PC-9 (cell line): Measurements from ENCODE around the gene ZNF420.

Experiments
- CTCF ChIP-seq: fragments of 200-600 bp; sonication (generic); conservative IDR thresholded peaks from 2 replicates; pipeline ENCODE4 v1.6.1; 2017; ENCODE audit warnings: mixed run types, antibody characterized with exemption, mild to moderate bottlenecking, moderate library complexity
- EZH2 ChIP-seq: fragments of 200-600 bp; sonication (generic); IDR thresholded peaks from 2 replicates; pipeline ENCODE4 v1.8.0; 2017; ENCODE audit warnings: antibody characterized with exemption, low read depth

- TF ChIP-seq CTCF, result no peak
- TF ChIP-seq EZH2, result no peak
Observed at GRCh38 chr19:37059142-37059541, 19.1 kb upstream of the ZNF420 start.
